Dedifferentiated amniotic fluid mesenchymal stem cell (primary cell): Measurements from ENCODE around the gene SSR1.

ENCODE experiments used
- DNase-seq: peaks from one replicate; pipeline ENCODE4 v3.0.0-alpha.2; 2016; ENCODE audit errors: extremely low spot score

Gene SSR1

DNA sequence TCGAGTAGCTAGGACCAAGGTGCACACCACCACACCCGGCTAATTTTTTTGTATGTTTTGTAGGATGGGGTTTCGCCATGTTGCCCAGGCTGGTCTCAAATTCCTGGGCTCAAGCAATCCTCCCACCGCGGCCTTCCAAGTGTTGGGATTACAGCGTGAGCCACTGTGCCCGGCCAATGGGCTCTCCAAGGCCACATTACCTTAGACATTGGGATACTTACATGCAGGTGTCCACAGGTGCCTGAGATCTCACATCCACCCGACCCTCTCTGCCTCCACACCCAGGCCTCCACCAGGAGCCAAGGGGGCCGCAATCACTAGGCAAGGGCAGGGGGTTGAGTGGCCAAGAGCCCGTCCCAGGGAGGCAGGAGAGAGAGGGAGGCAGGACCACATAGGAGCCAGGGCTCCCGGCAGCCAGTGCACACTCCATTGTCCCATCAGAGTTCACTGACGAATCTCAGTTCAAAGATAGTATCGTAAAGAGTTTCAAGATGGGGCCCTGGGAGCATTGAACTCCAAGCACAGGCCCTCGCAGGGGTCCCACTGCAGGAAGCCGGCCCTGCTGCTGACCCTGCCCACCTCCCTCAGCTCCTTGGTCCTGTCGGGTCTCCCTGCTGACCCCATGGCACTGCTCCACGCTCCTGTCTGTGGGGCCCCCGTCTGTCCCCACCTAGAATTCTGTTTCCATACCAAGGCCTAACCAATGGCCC lies 55.3 kb downstream of the SSR1 start:
- no peak for DNase-seq

DNA sequence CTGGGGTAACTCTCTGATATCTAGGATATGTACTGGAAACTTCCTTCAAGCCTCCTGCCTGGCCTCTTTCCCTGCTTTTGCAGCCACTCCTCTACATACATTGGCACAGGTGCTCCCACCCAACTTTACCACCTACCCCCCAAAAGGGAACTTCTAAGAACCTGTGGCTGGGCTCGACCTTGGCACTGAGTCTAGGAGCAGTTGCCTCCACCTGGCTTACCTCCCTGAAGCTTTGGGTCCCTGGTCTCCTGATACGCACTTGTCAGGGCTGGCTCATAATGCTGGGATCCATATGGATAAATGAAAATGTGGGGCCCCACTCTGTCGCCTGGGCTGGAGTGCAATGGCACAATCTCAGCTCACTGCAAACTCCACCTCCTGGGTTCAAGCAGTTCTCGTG lies 56.2 kb downstream of the SSR1 start:
- DNase-seq, result no peak

DNA sequence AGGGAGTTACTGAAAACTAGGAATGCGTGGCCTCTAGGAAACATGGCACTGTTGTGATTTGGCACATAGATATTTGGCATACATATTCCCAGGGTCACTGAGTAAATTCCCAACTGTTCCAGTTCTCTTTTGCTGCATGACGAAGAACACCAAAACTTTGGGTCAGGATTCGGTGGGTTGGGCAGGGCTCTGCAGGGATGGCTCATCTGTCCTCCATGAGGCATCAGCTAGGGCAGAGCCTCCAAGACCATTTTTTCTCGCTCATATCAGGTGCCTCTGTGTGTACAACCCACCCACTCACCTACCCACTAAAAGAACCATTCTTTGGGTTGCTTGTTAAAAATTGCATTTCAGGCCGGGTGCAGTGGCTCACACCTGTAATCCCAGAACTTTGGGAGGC lies 57.1 kb downstream of the SSR1 start:
- no peak for DNase-seq

- no peak for DNase-seq
Measured at GRCh38 chr6:7254980-7255835, 57.8 kb downstream of the SSR1 start.

- no peak for DNase-seq
Measured at GRCh38 chr6:7252390-7252789, 60.6 kb downstream of the SSR1 start.

- DNase-seq, result no peak
Measured at GRCh38 chr6:7251646-7252260, 61.2 kb downstream of the SSR1 start.

- DNase-seq, result no peak
Measured at GRCh38 chr6:7250812-7251211, 62.2 kb downstream of the SSR1 start.

DNA sequence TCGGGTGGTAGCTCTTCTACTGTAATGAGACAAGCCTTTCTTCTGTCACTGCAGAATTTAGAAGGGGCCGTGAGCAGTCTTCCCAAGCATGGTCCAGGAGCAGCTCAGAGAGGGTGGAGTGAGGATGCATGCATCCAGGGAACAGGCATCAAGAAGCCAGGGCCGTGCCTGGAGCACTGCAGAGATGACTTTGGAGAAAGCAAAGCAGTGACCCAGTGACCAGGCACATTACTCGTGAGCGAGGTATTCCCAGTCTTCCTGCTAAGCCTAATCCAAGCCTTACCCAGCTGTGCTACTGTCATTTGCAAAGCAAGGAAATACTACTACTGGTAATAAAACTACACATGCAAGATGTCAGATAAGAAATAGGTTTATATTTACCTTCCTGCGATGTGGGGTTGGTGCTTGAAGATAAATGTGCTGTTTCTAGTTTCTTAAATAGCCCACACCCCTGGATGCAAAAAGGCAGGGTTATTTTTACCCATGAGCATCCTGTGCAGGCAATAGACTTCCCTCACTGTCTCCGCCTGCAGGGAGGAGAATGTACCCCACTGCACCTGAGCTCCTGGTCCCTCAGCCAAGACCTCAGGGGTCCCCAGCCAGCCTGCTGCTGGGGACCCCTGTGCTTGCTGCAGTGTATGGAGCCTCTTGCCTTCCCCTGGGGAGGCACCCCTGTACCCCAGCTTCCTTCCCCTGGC lies 62.9 kb downstream of the SSR1 start:
- no peak for DNase-seq

DNA sequence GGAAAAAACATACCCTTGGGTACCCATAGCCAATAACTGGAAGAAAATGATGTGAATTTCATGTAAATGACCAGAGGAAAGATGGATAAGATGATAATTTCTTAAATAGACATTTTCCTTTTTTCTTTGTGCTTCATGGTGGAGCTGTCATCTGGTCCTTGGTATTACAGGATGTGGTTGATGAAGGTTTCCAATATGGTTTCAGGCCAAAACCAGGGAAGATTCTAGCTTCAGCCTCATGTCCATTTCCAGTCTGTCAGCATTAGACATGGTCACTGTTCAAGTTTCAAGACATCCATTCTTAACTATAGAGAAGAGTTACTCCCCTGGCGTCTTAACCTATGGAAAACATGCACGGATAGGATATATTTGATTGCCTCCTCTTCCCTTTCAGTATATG lies 63.6 kb downstream of the SSR1 start:
- DNase-seq, result no peak

GRCh38 chr6:7247828-7248227 lies 65.2 kb downstream of the SSR1 start:
- no peak for DNase-seq

DNA sequence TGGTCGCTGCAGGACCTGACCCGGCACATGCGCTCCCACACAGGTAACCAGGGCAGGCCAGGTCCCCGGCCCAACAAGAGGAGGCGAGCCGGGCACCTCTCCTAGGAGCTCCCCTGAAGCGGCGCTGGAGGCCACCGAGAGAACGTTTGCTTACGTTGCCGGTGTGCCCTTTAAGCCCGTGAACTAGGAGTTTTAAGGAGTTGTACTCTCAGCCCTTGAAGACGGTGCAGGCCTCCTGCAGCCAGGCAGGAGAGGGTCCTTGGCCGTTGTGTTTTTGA lies 65.9 kb downstream of the SSR1 start:
- no peak for DNase-seq

- DNase-seq, result no peak
Measured at GRCh38 chr6:7246401-7247178, 66.4 kb downstream of the SSR1 start.

DNA sequence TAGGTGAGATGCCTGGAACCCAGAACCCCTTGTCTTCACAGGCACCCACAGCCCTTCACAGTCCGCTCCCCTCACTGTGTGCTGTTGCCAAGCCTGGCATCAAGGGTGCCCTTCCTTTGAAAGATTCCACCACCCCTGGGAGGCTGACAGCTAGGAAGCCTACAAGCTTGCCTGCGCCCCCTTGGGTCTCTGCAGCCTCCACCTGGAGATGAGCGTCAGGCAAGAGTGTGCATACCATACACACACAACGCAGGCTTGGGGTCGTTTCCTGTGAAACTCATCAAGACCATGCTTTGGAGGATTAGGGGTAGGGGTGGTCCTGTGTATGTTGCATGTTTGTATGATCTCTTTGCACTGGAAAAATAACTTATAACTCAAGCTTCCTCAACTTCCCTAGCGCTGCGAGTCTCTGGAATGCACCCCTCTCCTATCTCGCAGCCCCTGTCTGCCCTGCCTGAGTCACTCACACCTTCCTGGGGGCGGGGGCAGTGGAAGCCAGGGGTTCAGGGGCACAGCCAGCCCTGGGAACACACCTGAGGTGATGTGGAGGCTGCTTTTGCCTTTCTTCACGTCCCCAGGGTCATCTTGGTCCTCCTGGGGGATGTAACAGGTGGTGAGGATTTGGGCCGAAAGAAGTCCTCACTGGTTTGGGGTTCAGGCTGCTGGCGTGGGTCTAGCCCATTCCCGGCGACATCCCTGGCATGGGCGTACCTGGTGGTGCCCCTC lies 67.2 kb downstream of the SSR1 start:
- no peak for DNase-seq

DNA sequence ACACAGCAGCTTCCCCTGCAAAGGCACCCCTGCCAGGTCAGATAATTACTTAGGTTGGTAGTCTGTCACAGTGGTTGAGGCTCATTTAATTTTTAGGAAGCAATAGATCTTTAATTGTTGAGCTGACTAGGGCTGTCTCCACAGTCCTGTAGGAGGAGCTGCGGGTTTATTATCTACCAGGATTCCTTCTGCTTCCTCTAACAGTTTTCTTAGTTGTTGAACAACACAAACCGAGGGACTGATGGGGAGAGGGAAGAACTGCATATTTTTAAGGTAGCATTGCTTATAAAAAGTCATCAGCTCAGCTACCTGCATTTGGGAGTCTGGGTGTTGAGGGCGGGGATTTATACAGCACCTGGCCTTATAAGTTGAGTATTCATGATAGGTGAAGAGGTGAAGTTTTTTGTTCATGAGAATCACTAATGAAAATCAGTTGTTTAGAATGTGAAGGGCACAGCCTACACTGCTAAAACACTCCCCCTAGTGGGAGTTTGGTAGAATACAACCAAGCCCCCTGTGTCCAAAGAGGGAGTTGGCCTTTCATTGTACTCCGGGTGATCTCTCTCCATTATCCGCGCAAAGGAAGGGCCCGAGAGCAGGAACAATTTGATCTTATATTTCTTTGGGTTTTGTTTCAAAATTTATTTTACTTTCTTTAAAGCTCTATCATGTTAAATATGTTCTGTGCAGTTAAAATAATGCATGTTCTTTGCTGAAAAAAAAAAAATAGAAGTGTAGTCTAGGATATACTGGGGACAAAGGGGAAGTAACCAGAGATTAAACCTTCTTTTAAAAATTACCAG lies 69.6 kb downstream of the SSR1 start:
- peak; percentile 69 for DNase-seq

DNA sequence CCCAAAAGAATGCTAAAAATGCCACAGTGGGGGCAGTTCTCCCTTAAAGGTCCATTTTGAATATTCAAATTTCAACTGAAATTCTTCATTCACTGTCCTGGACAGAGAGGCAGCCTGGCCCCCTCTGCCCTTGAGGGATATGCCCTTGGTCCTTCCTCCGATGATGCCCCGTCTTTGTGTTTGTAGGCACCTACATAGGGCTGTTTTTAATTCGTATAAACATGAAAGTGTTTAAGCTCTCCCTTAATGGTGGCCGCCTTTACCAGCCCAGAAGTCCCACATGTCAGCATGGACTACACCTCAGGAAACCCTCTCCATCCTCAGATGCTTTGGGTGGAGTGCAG lies 70.2 kb downstream of the SSR1 start:
- DNase-seq, result no peak

GRCh38 chr6:7241709-7242645 lies 71.0 kb downstream of the SSR1 start:
- no peak for DNase-seq

DNA sequence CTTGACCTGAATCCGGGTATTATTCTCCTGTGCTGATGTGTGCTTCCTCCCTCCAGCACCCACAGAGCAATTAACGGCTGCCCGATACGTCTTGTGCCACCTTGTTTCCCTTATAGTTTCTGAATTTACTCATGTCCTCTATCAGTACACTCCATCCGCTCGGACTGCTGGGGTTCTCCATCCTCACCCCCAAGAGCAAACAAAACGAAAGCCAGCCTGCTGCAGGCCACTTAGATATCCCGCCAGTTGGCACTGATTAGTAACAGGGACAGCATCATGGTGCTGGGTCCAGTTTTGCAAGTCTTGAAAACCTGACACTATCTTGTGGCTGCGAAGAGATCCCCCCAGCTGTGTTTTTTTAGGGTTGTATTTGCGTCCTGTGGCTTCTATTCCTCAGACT lies 71.8 kb downstream of the SSR1 start:
- DNase-seq, result no peak

GRCh38 chr6:7240351-7240750 lies 72.6 kb downstream of the SSR1 start:
- DNase-seq, result no peak

GRCh38 chr6:7239590-7239948 lies 73.4 kb downstream of the SSR1 start:
- DNase-seq, result no peak
